HCT116 (cell line): ENCODE measurements around the gene CD74. TPM values are rescaled to one million over a fixed set of nuclear protein-coding genes. Genes with fewer than 3 reads are reported as not detected.

ENCODE experiments used
- ATAC-seq: fragments of 200-7000 bp; cut with Tn5 transposase; 2 replicates; pipeline ENCODE4 v1.9.1; 2020; ENCODE audit warnings: mild to moderate bottlenecking, moderate library complexity
- BruUV-seq: library from RNA; stranded (reverse); fragments of 400-500 nt; replicated peaks from 2 replicates; lab custom pipeline; 2021; lab: Mats Ljungman, UMichigan
- CTCF ChIA-PET: fragments of 300-600 bp; sonication (Branson Sonifier 250); formaldehyde crosslinking; loops from one replicate; lab custom pipeline; 2021; ENCODE audit warnings: antibody characterized with exemption; lab: Charles Lee
- POLR2A ChIA-PET: fragments of 300-600, 350-600 bp; sonication (Branson Sonifier 250); formaldehyde crosslinking; loops from one replicate; lab custom pipeline; 2021; ENCODE audit warnings: antibody characterized with exemption; lab: Charles Lee
- RAD21 ChIA-PET, 2 experiments: fragments of 300-600 bp; sonication (Branson Sonifier 250); formaldehyde crosslinking; loops; one replicate each; lab custom pipeline; 2023; ENCODE audit warnings: low total read pairs in 2 of 2; ENCODE audit not compliant: uncharacterized antibody in 2 of 2, unreplicated experiment in 2 of 2, low non-redundant PET in 1 of 2; lab: Charles Lee
- DNase-seq: peaks from one replicate; pipeline ENCODE4 v3.0.0-alpha.2; 2010; ENCODE audit warnings: low read depth, low spot score
- H2AFZ ChIP-seq: fragments of 200-600 bp; shearing (Covaris generic), sonication (generic); 2 replicates; pipeline ENCODE4 v1.6.1; 2017; ENCODE audit warnings: low read depth, mixed run types, mixed read lengths, antibody characterized with exemption, low read length; ENCODE audit not compliant: poor library complexity, severe bottlenecking
- H3K27ac ChIP-seq: 2 replicates; pipeline ENCODE4 v1.5.1; 2012; ENCODE audit warnings: low read depth, low read length
- H3K27me3 ChIP-seq: fragments of 200-600 bp; sonication (generic); 2 replicates; pipeline ENCODE4 v1.6.1; 2016; ENCODE audit warnings: mixed run types, low read length, mixed read lengths; ENCODE audit not compliant: insufficient read depth
- H3K36me3 ChIP-seq, 2 experiments: fragments of 200-500 bp in 1 of 2; fragments of 200-600 bp in 1 of 2; sonication (Bioruptor generic) in 1 of 2; sonication (generic) in 1 of 2; 2 replicates each; pipeline versions ENCODE4 v1.5.1 to v1.6.1; 2014 to 2016; ENCODE audit warnings: low read length in 2 of 2, inconsistent platforms in 1 of 2, mixed read lengths in 1 of 2, mixed run types in 1 of 2; ENCODE audit not compliant: insufficient read depth in 2 of 2, control insufficient read depth in 1 of 2
- H3K4me1 ChIP-seq, 2 experiments: fragments of 200-600 bp in 1 of 2; sonication (generic) in 1 of 2; 2 replicates each; pipeline versions ENCODE4 v1.5.1 to v1.6.1; 2012 to 2017; ENCODE audit warnings: low read length in 2 of 2, inconsistent platforms in 1 of 2, mild to moderate bottlenecking in 1 of 2, mixed read lengths in 1 of 2, mixed run types in 1 of 2, moderate library complexity in 1 of 2; ENCODE audit not compliant: insufficient read depth in 2 of 2, control insufficient read depth in 1 of 2
- H3K4me2 ChIP-seq: fragments of 200-600 bp; sonication (generic); 2 replicates; pipeline ENCODE4 v1.6.1; 2017; ENCODE audit warnings: mixed run types, low read length, mixed read lengths
- H3K4me3 ChIP-seq, 2 experiments: fragments of 200-600 bp in 1 of 2; sonication (generic) in 1 of 2; replicated peaks in 1 of 2; 2 replicates each; pipeline ENCODE4 v1.5.1; 2011 to 2016; ENCODE audit warnings: low read length in 2 of 2, control low read depth in 1 of 2, low read depth in 1 of 2, mild to moderate bottlenecking in 1 of 2, mixed read lengths in 1 of 2, mixed run types in 1 of 2
- H3K79me2 ChIP-seq: fragments of 200-600 bp; sonication (generic); 2 replicates; pipeline ENCODE4 v1.6.1; 2017; ENCODE audit warnings: mild to moderate bottlenecking, mixed run types, low read length, moderate library complexity, mixed read lengths; ENCODE audit not compliant: insufficient read depth
- H3K9ac ChIP-seq: fragments of 200-600 bp; sonication (generic); 2 replicates; pipeline ENCODE4 v1.6.1; 2016; ENCODE audit warnings: low read length, mixed read lengths
- H3K9me2 ChIP-seq: fragments of 200-600 bp; sonication (generic), shearing (Covaris generic); 2 replicates; pipeline ENCODE4 v1.6.1; 2017; ENCODE audit warnings: mixed run types, mild to moderate bottlenecking, moderate library complexity; ENCODE audit not compliant: insufficient read depth
- H3K9me3 ChIP-seq, 2 experiments: fragments of 200-500 bp in 1 of 2; fragments of 200-600 bp in 1 of 2; sonication (Bioruptor generic) in 1 of 2; sonication (generic) in 1 of 2; 2 replicates each; pipeline ENCODE4 v1.6.1; 2014 to 2017; ENCODE audit warnings: low read length in 2 of 2, mixed read lengths in 2 of 2, inconsistent platforms in 1 of 2, low read depth in 1 of 2, mild to moderate bottlenecking in 1 of 2, mixed run types in 1 of 2, moderate library complexity in 1 of 2; ENCODE audit not compliant: control insufficient read depth in 1 of 2, insufficient read depth in 1 of 2
- H4K20me1 ChIP-seq: fragments of 200-600 bp; sonication (generic), shearing (Covaris generic); 2 replicates; pipeline ENCODE4 v1.6.1; 2017; ENCODE audit warnings: mixed run types, mild to moderate bottlenecking, moderate library complexity; ENCODE audit not compliant: insufficient read depth
- ATF3 ChIP-seq: IDR thresholded peaks from 2 replicates; pipeline ENCODE4 v1.6.1; 2012
- EGR1 ChIP-seq: IDR thresholded peaks from 2 replicates; pipeline ENCODE4 v1.6.1; 2012; ENCODE audit warnings: low read depth
- EZH2phosphoT487 ChIP-seq: fragments of 200-600 bp; IDR thresholded peaks from 2 replicates; pipeline ENCODE4 v1.6.1; 2018; ENCODE audit warnings: antibody characterized with exemption, borderline replicate concordance
- FOSL1 ChIP-seq: IDR thresholded peaks from 2 replicates; pipeline ENCODE4 v1.6.1; 2012; ENCODE audit warnings: low read depth
- JUND ChIP-seq: IDR thresholded peaks from 2 replicates; pipeline ENCODE4 v1.6.1; 2012
- RAD21 ChIP-seq: IDR thresholded peaks from 2 replicates; pipeline ENCODE4 v1.6.1; 2012; ENCODE audit warnings: low read depth, mild to moderate bottlenecking
- SIN3A ChIP-seq: IDR thresholded peaks from 2 replicates; pipeline ENCODE4 v1.6.1; 2012; ENCODE audit warnings: low read depth
- SP1 ChIP-seq: IDR thresholded peaks from 2 replicates; pipeline ENCODE4 v1.6.1; 2012; ENCODE audit warnings: low read depth
- SRF ChIP-seq: IDR thresholded peaks from 2 replicates; pipeline ENCODE4 v1.6.1; 2012; ENCODE audit warnings: low read depth
- TCF7L2 ChIP-seq: IDR thresholded peaks from 2 replicates; pipeline ENCODE4 v1.7.0; 2011; ENCODE audit warnings: borderline replicate concordance, inconsistent platforms; ENCODE audit not compliant: insufficient read depth, insufficient read length; ENCODE audit errors: extremely low read depth
- ZFX ChIP-seq: fragments of 450-650 bp; IDR thresholded peaks from 2 replicates; pipeline ENCODE4 v1.6.1; 2017
- ZNF274 ChIP-seq: fragments of 200-500 bp; sonication (Bioruptor generic); IDR thresholded peaks from 2 replicates; pipeline ENCODE4 v1.6.1; 2014; ENCODE audit warnings: mild to moderate bottlenecking, low read depth, low read length, inconsistent platforms
- intact Hi-C: fragments of 100-400 bp; cut with micrococcal nuclease; formaldehyde crosslinking; loops from 2 replicates; pipeline ENCODE4 v1.10.0; 2022
- total RNA-seq: library from RNA; stranded (reverse); gene quantifications from one replicate; pipeline ENCODE4 v1.2.1, GENCODE V29; 2021; ENCODE audit not compliant: unreplicated experiment
- TF ChIP-seq, protein P1 (sequence below), 3 experiments: fragments of 200-600 bp in 1 of 3; sonication (generic) in 1 of 3; IDR thresholded peaks in 2 of 3; conservative IDR thresholded peaks in 1 of 3; 2 replicates each; pipeline ENCODE4 v1.5.1; 2012 to 2017; ENCODE audit warnings: low read depth in 2 of 3, low read length in 2 of 3, antibody characterized with exemption in 1 of 3, borderline replicate concordance in 1 of 3, control low read depth in 1 of 3, mild to moderate bottlenecking in 1 of 3, mixed read lengths in 1 of 3, mixed run types in 1 of 3, moderate library complexity in 1 of 3; ENCODE audit not compliant: insufficient read depth in 1 of 3
- TF ChIP-seq, protein P2 (sequence below): IDR thresholded peaks from 2 replicates; pipeline ENCODE4 v1.6.1; 2012

Gene CD74
- total RNA-seq, 1 experiment from 2014 or later = 8.9 TPM

DNA sequence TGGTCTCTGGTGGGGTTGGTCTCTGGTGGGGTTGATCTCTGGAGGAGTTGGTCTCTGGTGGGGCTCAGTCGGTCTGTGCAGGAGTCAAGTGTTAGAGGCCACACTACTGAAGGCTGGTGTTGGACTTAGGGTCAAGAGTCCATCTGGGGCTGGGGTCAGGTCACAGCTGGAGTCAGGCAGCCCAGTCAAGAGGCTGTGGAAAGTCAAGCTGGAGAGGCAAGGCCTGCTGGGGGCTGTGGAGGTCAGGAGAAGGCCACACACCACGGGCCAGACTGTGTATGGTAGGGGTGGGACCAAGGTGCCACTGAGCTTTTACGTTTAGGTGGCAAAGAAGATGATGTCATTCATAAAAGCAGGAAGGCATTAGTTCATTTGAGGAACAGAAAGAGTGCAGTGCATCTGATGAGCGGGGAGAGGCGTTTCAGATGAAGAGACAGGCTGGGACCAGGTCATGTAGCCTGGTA, 16.7 kb upstream of the CD74 start:
- ChIA-PET CTCF (no interaction called here), POLR2A (no interaction called here), RAD21 (no interaction called here)
- Histone ChIP-seq H3K9me2 (no peaks in the 10 kb centered on the region), H3K27me3 (no peaks in the 10 kb centered on the region), H3K79me2 (no peaks in the 10 kb centered on the region), H3K4me2 (no peak overlapping the region), H3K27ac (no peak overlapping the region), H3K36me3 (no peaks in the 10 kb centered on the region), H3K9ac (no peak overlapping the region), H3K9me3 (no peaks in the 10 kb centered on the region), H2AFZ (no peak overlapping the region), H4K20me1 (no peaks in the 10 kb centered on the region), H3K4me3 (no peak overlapping the region), H3K4me1 (no peaks in the 10 kb centered on the region)
- ATAC-seq (no peak), DNase-seq (no peak)
- intact Hi-C loops = no loop called here
- BruUV-seq = no TSS peak
- TF ChIP-seq ZNF274 = no peak
- no peak for TF ChIP-seq JUND
- no peak for TF ChIP-seq EZH2phosphoT487
- TF ChIP-seq, protein P1, sequence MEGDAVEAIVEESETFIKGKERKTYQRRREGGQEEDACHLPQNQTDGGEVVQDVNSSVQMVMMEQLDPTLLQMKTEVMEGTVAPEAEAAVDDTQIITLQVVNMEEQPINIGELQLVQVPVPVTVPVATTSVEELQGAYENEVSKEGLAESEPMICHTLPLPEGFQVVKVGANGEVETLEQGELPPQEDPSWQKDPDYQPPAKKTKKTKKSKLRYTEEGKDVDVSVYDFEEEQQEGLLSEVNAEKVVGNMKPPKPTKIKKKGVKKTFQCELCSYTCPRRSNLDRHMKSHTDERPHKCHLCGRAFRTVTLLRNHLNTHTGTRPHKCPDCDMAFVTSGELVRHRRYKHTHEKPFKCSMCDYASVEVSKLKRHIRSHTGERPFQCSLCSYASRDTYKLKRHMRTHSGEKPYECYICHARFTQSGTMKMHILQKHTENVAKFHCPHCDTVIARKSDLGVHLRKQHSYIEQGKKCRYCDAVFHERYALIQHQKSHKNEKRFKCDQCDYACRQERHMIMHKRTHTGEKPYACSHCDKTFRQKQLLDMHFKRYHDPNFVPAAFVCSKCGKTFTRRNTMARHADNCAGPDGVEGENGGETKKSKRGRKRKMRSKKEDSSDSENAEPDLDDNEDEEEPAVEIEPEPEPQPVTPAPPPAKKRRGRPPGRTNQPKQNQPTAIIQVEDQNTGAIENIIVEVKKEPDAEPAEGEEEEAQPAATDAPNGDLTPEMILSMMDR (IDR thresholded peaks at IDR 0.05 in 2 of 3, conservative IDR thresholded peaks at IDR 0.05 in 1 of 3; ENCODE audit: borderline replicate concordance in 1 of 3, insufficient read depth in 1 of 3, low read depth in 2 of 3, low read length in 2 of 3) = no peak
- no peak for TF ChIP-seq TCF7L2
- TF ChIP-seq FOSL1 = no peak
- no peak for TF ChIP-seq ZFX
- no peak for TF ChIP-seq SP1
- TF ChIP-seq, protein P2, sequence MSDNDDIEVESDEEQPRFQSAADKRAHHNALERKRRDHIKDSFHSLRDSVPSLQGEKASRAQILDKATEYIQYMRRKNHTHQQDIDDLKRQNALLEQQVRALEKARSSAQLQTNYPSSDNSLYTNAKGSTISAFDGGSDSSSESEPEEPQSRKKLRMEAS = no peak
- no peak for TF ChIP-seq EGR1
- no peak for TF ChIP-seq RAD21
- TF ChIP-seq SIN3A = no peak
- TF ChIP-seq ATF3 = no peak
- TF ChIP-seq SRF = no peak
